NCI-H345 (cell line): ENCODE data around the gene YAE1.

Experiments used
- DNase-seq: peaks from one replicate; lab custom pipeline; 2025; lab: John Stamatoyannopoulos, UW

YAE1 gene

DNA sequence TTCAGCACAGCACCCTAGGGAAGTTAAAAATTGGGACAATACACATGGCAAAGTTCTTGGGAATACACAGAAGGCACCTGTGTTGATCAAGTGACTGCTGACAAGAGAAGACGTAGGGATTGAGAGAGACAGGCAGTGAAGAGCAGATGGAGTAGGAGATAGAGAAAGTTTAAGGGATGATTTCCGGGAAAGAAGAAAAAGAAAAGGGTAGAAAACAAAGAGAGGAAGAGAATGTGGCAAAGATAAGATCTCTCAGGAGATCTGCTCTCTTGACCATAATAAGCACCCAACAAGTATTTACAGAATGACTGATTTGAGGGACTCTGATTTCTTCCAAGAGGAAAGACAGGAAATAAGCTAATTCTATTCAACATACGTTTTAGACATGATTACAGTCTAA lies 42.1 kb downstream of the YAE1 start:
- no peak for DNase-seq

DNA sequence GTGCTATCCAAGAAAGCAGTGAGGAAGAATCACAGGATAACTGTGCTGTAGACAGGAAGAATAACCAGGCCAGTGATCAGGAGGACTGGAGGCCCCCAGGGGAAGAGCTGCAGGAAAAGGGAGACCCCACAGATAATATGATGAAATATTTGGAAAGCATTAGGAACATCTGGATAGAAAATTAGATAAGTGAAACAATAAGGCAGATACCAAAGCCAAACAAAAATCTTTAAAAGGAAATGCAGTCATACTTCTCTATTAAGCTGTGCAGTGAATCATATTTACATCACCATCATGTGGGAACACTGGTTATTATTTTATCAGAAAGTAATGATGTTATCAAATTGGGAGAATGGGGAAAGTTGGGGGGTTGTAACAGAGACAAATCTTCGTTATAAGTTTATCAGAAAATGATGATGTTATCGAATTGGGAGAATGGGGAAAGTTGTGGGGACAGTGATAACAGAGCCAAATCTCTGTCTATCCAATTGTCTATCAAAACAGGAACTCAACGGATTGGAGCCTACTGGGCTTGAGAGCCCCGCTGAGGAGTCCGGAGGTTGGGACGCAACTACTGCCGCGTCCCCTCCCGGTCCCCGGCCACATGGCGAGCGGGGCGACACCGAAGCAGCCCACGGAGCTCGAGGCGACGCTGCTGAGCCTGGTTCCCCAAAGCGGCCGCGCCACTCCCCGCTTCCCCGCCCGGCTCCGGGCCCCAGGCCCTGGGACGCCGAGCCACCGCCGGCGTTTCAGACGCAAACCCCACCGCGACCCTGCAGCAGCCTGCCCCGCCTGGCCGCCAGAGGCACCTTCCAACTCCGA lies 43.1 kb downstream of the YAE1 start:
- DNase-seq: no peak

DNA sequence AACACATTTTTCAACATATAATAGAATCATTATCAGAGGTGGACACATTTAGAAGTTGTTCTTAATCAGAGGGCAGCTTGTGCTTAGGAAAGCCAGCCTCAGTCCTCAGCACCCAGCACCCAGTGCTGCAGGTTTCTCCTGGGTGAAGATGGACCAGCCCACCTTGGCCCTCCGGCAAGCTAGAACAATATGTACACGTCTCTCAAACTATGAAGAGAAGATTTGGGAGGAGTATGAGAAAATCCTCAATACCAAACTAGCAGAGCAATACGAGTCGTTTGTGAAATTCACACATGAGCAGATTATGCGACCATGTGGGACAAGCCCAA lies 43.7 kb downstream of the YAE1 start:
- DNase-seq: no peak

DNA sequence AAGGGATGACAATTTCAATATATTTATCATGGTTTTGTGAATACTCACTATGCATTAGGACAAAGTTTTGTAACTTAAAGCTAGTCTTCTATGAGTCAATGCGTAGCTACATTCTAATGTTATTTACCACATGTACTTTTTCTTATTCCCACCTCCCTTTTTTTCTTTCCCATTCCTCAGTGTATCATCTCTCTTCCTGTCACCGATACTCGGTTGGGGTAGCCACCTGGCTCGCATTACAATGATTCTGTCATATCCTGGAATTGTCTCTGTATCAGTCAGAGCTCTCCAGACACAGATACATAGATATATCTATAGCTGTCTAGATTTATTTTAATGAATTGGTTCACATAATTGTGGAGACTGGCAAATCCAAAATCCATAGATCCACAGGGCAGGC lies 47.4 kb downstream of the YAE1 start:
- no peak for DNase-seq

DNA sequence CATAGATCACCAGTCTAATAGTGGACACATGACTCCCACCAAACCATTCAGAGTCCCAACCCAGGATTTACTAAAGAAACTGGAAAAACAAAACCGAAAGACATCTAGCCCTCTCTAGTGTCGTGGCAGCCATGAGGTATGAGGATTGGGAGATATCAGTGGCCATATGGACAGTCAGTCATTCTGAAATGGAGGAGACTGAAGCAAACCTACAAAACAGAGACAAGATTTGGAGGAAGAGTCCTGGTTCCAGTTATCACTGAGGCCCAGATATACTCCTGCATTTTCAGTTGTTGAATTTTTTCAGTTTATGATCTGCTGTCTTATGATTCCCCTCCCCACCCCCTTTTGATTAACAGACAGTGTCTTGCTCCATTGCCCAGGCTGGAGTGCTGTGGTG lies 48.1 kb downstream of the YAE1 start:
- DNase-seq: no peak

DNA sequence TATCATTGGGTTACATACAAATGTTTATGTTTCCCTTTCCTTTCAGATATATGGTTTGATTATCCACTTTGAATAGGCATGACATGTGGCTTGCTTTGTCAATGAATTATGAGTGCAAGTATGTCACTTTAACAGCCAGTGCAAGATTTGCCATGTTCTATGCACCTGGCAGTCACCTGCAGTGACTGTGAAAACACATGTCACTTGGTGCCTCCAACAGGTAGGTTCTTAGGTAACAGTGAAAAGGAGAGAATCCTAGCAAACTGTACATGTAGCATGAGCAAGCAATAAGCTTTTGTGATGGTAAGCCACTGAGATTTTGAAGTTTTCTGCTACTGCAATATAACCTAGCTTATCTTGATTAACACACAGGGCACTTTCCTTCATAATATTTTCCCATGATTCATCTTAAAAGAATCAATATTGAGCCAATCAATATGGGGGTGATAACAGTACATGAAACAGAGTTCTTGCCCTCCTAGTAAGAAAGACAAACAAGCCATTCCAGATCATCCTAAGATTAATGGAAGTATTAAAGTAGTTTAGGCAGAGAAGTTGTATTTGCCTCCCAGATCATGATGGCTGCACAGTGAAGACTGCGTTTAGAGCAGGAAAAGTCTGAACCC lies 49.3 kb downstream of the YAE1 start:
- DNase-seq: peak; percentile 27

DNA sequence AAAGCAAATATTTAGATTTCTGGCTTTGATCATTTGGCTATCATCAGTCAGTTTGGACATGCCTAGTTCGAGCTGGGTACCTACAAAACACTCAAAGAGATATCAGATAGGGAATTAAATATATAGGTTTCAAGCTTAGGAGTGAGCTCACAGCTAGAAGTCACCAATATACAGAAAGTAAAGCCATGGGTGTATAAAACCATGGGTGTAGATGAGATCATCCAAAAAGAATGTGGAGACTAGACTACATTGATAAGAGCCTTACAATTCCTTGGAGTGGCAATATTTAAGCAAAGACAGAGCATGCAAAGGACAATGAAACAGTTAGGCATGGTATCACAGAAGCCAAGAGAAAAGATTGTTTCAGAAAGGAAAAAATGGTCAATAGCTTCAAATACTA lies 49.9 kb downstream of the YAE1 start:
- no peak for DNase-seq

DNA sequence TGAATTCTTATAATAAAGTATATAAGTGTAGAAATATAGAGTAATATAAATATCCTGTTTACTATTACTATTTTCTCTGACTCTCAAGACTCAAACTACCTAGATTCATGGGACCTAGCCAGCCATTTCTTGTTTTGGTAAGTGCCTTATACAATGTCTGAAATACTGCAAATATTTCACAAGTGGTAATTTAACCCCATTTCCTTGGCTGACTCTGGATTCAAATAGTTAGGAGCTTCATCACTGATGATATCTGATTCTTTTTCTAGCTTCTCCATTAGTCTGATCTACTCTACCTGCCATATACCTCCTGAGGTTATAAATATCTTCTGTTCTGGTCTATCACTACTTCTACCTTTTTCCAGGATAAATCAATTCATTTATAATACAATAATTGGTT lies 50.8 kb downstream of the YAE1 start:
- DNase-seq: no peak

DNA sequence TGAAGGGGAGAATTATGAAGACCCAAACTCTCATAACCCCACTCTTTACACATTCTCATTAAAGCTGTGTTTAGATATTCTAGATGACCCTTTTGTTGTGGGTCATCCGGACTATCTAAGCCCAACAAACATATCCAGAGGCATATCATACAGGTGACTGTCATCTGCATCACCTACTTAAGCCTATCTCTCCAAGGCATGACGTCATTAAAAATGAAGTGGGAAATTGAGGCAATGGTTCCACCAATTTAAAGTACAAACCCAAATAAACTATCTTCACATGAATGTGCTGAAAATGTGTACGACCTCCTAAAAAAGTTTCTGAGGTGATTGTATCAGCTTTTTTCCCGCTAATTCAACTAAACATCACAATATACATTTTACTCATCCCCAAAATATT lies 52.7 kb downstream of the YAE1 start:
- no peak for DNase-seq

DNA sequence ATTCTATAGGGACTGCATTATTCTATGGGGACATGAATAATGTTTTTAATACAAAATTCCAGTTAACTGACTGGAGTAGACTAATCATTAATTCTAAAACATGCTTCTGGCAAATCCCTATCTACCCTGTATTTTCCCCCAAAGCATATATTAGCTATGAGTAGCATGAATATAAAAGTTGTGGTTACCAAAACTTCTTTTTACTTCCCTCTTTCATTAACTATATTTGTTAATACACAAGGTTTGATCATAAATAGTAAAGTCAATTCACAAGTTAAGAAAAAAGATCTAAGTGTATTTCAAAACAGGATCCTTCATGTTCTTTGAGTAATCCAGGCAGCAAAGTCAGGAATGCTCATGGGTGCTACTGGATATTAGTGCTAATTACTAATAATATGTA lies 54.3 kb downstream of the YAE1 start:
- no peak for DNase-seq

DNA sequence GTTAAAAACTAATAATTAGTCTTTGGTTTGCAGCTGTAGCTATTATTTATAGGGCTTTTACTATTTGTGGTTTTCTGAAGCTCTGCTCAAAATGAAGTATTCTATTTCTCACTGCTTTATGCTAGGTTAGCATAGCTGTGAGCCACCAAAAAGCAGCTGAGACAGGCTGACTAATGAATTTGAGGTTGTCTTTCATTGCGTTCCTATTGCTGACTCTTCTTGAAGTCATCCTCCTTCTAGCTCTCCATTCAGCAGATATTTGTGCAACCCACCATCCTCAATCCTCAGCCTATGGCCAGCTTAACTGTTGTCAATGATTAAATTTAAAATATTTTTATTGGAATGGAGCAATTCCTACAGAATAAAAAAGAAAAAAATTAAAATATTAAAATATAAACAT lies 55.1 kb downstream of the YAE1 start:
- no peak for DNase-seq

DNA sequence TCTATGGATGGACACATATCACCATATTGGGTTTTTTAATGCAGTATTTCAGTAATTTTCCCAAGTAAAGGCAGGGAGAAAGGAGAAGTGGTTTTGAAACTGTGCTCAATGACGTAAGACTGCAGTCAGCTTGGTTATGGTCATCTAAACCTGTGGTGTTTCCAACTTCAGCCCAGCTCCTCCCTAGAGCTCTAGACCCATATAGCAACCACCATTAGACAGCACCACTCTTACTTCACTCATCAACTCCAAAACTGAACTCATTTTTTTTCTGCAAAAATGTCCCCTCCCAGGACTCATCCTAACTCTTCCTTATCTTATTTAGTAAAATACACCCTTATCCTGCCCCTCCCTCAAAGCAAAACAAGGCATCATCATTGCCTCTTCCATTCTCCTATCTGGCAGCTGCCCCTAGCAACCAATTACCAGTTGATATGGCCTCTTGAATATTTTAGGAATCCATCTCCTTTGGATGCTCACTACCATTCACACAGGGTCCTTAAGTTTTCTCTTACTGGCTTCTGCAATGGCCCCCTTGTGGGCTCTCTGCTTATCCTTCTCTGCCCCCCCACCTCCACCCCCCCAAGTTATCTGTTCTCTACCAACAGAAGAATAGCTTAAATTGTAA lies 55.7 kb downstream of the YAE1 start:
- no peak for DNase-seq
